Endothelial cell of umbilical vein (primary cell): ENCODE data around the gene WDR41. TPM values are rescaled to one million over a fixed set of nuclear protein-coding genes. Genes with fewer than 3 reads are reported as not detected.

Experiments
- BruUV-seq: library from RNA; stranded (reverse); fragments of 400-500 nt; replicated peaks from 2 replicates; lab custom pipeline; 2021; lab: Mats Ljungman, UMichigan
- CTCF ChIA-PET: fragments of 300-600, 350-600 bp; sonication (Branson Sonifier 250); formaldehyde crosslinking; loops from one replicate; lab custom pipeline; 2021; ENCODE audit warnings: antibody characterized with exemption, inconsistent platforms; lab: Charles Lee
- POLR2A ChIA-PET: fragments of 300-600, 350-600 bp; sonication (Branson Sonifier 250); formaldehyde crosslinking; loops from one replicate; lab custom pipeline; 2021; ENCODE audit warnings: antibody characterized with exemption, inconsistent platforms; lab: Charles Lee
- DNase-seq: peaks from one replicate; pipeline ENCODE4 v3.0.0-alpha.2; 2011; ENCODE audit warnings: low read depth, low spot score
- FAIRE-seq: peaks from 2 replicates; lab custom pipeline; 2011; peaks lifted over from hg19 to GRCh38; lab: Jason Lieb, UNC
- H2AFZ ChIP-seq: 2 replicates; pipeline ENCODE4 v1.6.0; 2012; ENCODE audit warnings: low read depth, low read length, control low read depth, inconsistent platforms
- H3K27ac ChIP-seq: 2 replicates; pipeline ENCODE4 v1.5.1; 2011; ENCODE audit warnings: low read depth, mild to moderate bottlenecking, control low read depth, low read length, moderate library complexity; ENCODE audit not compliant: insufficient read depth
- H3K27me3 ChIP-seq, 2 experiments: 2 replicates each; pipeline versions ENCODE4 v1.6.0 to v1.6.1; 2011; ENCODE audit warnings: low read length in 2 of 2, mixed read lengths in 1 of 2; ENCODE audit not compliant: control insufficient read depth in 2 of 2, insufficient read depth in 2 of 2
- H3K36me3 ChIP-seq, 2 experiments: 2 replicates in 1 of 2; 3 replicates in 1 of 2; pipeline ENCODE4 v1.5.1; 2011; ENCODE audit warnings: low read length in 2 of 2, mild to moderate bottlenecking in 1 of 2, moderate library complexity in 1 of 2; ENCODE audit not compliant: control insufficient read depth in 2 of 2, insufficient read depth in 2 of 2; ENCODE audit errors: extremely low read depth in 1 of 2
- H3K4me1 ChIP-seq: 3 replicates; pipeline ENCODE4 v1.5.1; 2011; ENCODE audit warnings: mild to moderate bottlenecking, low read length; ENCODE audit not compliant: control insufficient read depth, insufficient read depth; ENCODE audit errors: extremely low read depth
- H3K4me2 ChIP-seq: 2 replicates; pipeline ENCODE4 v1.6.1; 2011; ENCODE audit warnings: low read length, control low read depth, mixed read lengths; ENCODE audit not compliant: insufficient read depth
- H3K4me3 ChIP-seq, 3 experiments: fragments of 200-600 bp in 1 of 3; sonication (generic), shearing (Covaris generic) in 1 of 3; replicated peaks in 1 of 3; 2 replicates each; pipeline ENCODE4 v1.5.1; 2011 to 2016; ENCODE audit warnings: control low read depth in 3 of 3, low read length in 3 of 3, mild to moderate bottlenecking in 2 of 3, inconsistent platforms in 1 of 3, low read depth in 1 of 3, moderate library complexity in 1 of 3; ENCODE audit not compliant: insufficient read depth in 1 of 3
- H3K79me2 ChIP-seq: 2 replicates; pipeline ENCODE4 v1.6.0; 2012; ENCODE audit warnings: low read length, inconsistent platforms; ENCODE audit not compliant: control insufficient read depth, insufficient read depth
- H3K9ac ChIP-seq: replicated peaks from 2 replicates; pipeline ENCODE3; 2011; ENCODE audit warnings: low read length, control low read depth; ENCODE audit not compliant: insufficient read depth; ENCODE audit errors: extremely low read depth
- H3K9me1 ChIP-seq: replicated peaks from 3 replicates; pipeline ENCODE4 v1.6.0; 2011; ENCODE audit warnings: mild to moderate bottlenecking, low read length; ENCODE audit not compliant: control insufficient read depth, insufficient read depth; ENCODE audit errors: extremely low read depth
- H3K9me3 ChIP-seq: replicated peaks from 2 replicates; pipeline ENCODE4 v1.5.1; 2012; ENCODE audit warnings: low read length, inconsistent platforms; ENCODE audit not compliant: control insufficient read depth, insufficient read depth
- H4K20me1 ChIP-seq: replicated peaks from 2 replicates; pipeline ENCODE3; 2011; ENCODE audit warnings: mild to moderate bottlenecking, low read length; ENCODE audit not compliant: control insufficient read depth, insufficient read depth; ENCODE audit errors: extremely low read depth
- EZH2 ChIP-seq: IDR thresholded peaks from 2 replicates; pipeline ENCODE4 v1.6.1; 2012; ENCODE audit warnings: borderline replicate concordance, low read depth, mild to moderate bottlenecking, moderate library complexity, low read length, inconsistent platforms; ENCODE audit not compliant: severe bottlenecking
- FOS ChIP-seq: IDR thresholded peaks from 2 replicates; pipeline ENCODE4 v1.6.1; 2011; ENCODE audit warnings: mild to moderate bottlenecking, low read length, moderate library complexity, borderline replicate concordance; ENCODE audit not compliant: insufficient read depth
- GATA2 ChIP-seq: IDR thresholded peaks from 2 replicates; pipeline ENCODE4 v1.7.0; 2011; ENCODE audit warnings: low read depth, mild to moderate bottlenecking, moderate library complexity, mixed read lengths, low read length; ENCODE audit not compliant: insufficient read length, insufficient read depth
- MYC ChIP-seq: IDR thresholded peaks from one replicate; pipeline ENCODE4 v1.6.1; 2011; ENCODE audit warnings: mild to moderate bottlenecking, low read depth, low read length
- POLR2A ChIP-seq: IDR thresholded peaks from 2 replicates; pipeline ENCODE4 v1.6.1; 2012; ENCODE audit warnings: low read depth, mild to moderate bottlenecking, control low read depth, low read length
- POLR2AphosphoS5 ChIP-seq: IDR thresholded peaks from 2 replicates; pipeline ENCODE4 v1.6.1; 2012; ENCODE audit warnings: low read depth, mild to moderate bottlenecking, control low read depth, low read length, moderate library complexity; ENCODE audit not compliant: insufficient read depth
- dilution Hi-C: fragments of 300-500 bp; cut with MboI; formaldehyde crosslinking; loops from one replicate; pipeline ENCODE4 v1.15.0; 2019; ENCODE audit warnings: low sequenced_read_pairs; ENCODE audit not compliant: extremely low pct_ligation_motif_present
- intact Hi-C: fragments of 100-400 bp; cut with micrococcal nuclease; formaldehyde crosslinking; loops from one replicate; pipeline ENCODE4 v1.10.0; 2022
- polyA plus RNA-seq, 4 experiments: library from polyadenylated mRNA; depleted of rRNA in 3 of 4; stranded (reverse) in 3 of 4; unstranded in 1 of 4; fragments of >200 nt; gene quantifications; 2 replicates each; pipeline versions ENCODE4 v1.2.1 to v1.2.3, GENCODE V29; 2011 to 2012; ENCODE audit warnings: missing spikeins in 1 of 4
- total RNA-seq: library from RNA; stranded (reverse); gene quantifications from 2 replicates; pipeline ENCODE4 v1.2.3, GENCODE V29; 2021
- TF ChIP-seq, protein P1 (sequence below): IDR thresholded peaks from 2 replicates; pipeline ENCODE4 v1.6.1; 2011; ENCODE audit not compliant: insufficient read depth, insufficient read length
- TF ChIP-seq, protein P2 (sequence below), 2 donors: IDR thresholded peaks; 1 replicate in 1 of 2; 2 replicates in 1 of 2; pipeline ENCODE4 v1.5.1; 2011; ENCODE audit warnings: low read length in 2 of 2, mild to moderate bottlenecking in 2 of 2, moderate library complexity in 2 of 2, control low read depth in 1 of 2, inconsistent platforms in 1 of 2, low read depth in 1 of 2; ENCODE audit not compliant: insufficient read depth in 1 of 2; ENCODE audit errors: extremely low read depth in 1 of 2

Gene WDR41
- total and polyA plus RNA-seq, 2 donors (not counting 3 experiments of a cell fraction or from before 2014, with no cell fraction given): 10.2 to 33.6 TPM

DNA sequence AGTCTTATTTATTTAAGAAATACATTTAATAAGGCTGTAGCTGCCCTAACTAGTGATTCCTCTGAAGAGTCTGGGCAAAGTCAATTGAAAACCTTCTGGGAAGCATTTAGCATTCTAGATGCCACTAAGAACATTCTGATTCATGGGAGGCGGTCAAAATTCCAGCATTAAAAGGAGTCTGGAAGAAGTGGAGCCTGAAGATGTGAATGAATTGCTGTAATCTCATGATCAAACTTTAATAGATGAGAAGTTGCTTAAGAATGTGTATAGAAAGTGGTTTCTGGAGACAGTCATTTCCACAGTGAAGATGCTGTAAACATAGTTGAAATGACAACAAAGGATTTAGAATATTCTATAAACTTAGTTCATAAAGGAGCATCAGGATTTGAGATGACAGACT, 61.4 kb downstream of the WDR41 start:
- dilution Hi-C loops: no loop called here
- FAIRE-seq: no peak

More for the DNA sequence above, 61.4 kb downstream of the WDR41 start:
- no peaks in the 10 kb centered on the region for H3K4me1 ChIP-seq
- H3K79me2 ChIP-seq: no peaks in the 10 kb centered on the region
- no TSS peak for BruUV-seq
- no peak overlapping the region for H3K4me2 ChIP-seq
- H3K4me3 ChIP-seq: no peak overlapping the region
- no peaks in the 10 kb centered on the region for H3K36me3 ChIP-seq
- H3K27me3 ChIP-seq: no peaks in the 10 kb centered on the region
- ChIA-PET CTCF (no interaction called here), POLR2A (no interaction called here)
- no peaks in the 10 kb centered on the region for H3K9me3 ChIP-seq
- intact Hi-C loops: no loop called here
- no peak overlapping the region for H3K27ac ChIP-seq
- no peak overlapping the region for H3K9ac ChIP-seq
- no peaks in the 10 kb centered on the region for H4K20me1 ChIP-seq
- TF ChIP-seq, protein P1, sequence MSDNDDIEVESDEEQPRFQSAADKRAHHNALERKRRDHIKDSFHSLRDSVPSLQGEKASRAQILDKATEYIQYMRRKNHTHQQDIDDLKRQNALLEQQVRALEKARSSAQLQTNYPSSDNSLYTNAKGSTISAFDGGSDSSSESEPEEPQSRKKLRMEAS: no peak
- no peak for TF ChIP-seq GATA2
- TF ChIP-seq POLR2A: no peak
- TF ChIP-seq EZH2: no peak
- TF ChIP-seq, protein P2, sequence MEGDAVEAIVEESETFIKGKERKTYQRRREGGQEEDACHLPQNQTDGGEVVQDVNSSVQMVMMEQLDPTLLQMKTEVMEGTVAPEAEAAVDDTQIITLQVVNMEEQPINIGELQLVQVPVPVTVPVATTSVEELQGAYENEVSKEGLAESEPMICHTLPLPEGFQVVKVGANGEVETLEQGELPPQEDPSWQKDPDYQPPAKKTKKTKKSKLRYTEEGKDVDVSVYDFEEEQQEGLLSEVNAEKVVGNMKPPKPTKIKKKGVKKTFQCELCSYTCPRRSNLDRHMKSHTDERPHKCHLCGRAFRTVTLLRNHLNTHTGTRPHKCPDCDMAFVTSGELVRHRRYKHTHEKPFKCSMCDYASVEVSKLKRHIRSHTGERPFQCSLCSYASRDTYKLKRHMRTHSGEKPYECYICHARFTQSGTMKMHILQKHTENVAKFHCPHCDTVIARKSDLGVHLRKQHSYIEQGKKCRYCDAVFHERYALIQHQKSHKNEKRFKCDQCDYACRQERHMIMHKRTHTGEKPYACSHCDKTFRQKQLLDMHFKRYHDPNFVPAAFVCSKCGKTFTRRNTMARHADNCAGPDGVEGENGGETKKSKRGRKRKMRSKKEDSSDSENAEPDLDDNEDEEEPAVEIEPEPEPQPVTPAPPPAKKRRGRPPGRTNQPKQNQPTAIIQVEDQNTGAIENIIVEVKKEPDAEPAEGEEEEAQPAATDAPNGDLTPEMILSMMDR (IDR thresholded peaks at IDR 0.05; ENCODE audit: extremely low read depth in 1 of 2, insufficient read depth in 1 of 2, low read depth in 1 of 2, low read length in 2 of 2): no peak
- TF ChIP-seq MYC: no peak
- TF ChIP-seq FOS: no peak
- no peak for TF ChIP-seq POLR2AphosphoS5
- no peaks in the 10 kb centered on the region for H3K9me1 ChIP-seq
- DNase-seq: no peak
- no peak overlapping the region for H2AFZ ChIP-seq
